ENCODE results near the gene AGBL4.

DNA sequence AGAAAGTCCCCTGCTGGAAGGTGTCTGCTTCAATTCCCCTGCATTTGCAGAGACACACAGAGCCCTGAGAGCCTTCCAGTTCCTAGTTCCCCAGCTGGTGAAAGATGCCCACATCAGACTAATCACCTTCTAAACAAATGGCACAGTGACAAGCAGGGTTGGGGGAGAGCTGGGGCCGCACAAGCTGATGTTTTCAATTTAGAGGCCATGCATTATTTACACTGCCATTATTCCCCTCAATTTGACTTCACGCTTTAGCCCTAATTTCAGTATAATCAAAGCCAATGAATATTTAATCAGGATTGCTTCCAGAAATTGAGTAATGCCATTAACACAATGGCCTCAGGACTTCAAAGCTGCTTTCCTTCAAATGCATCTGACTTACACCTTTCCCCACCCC is 1328.6 kb downstream of the AGBL4 start:
- no peak for TF ChIP-seq POLR2AphosphoS5 (IDR thresholded peaks at IDR 0.05; ENCODE audit: low read depth, low read length)
- TF ChIP-seq, protein P1, sequence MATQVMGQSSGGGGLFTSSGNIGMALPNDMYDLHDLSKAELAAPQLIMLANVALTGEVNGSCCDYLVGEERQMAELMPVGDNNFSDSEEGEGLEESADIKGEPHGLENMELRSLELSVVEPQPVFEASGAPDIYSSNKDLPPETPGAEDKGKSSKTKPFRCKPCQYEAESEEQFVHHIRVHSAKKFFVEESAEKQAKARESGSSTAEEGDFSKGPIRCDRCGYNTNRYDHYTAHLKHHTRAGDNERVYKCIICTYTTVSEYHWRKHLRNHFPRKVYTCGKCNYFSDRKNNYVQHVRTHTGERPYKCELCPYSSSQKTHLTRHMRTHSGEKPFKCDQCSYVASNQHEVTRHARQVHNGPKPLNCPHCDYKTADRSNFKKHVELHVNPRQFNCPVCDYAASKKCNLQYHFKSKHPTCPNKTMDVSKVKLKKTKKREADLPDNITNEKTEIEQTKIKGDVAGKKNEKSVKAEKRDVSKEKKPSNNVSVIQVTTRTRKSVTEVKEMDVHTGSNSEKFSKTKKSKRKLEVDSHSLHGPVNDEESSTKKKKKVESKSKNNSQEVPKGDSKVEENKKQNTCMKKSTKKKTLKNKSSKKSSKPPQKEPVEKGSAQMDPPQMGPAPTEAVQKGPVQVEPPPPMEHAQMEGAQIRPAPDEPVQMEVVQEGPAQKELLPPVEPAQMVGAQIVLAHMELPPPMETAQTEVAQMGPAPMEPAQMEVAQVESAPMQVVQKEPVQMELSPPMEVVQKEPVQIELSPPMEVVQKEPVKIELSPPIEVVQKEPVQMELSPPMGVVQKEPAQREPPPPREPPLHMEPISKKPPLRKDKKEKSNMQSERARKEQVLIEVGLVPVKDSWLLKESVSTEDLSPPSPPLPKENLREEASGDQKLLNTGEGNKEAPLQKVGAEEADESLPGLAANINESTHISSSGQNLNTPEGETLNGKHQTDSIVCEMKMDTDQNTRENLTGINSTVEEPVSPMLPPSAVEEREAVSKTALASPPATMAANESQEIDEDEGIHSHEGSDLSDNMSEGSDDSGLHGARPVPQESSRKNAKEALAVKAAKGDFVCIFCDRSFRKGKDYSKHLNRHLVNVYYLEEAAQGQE (IDR thresholded peaks at IDR 0.05; ENCODE audit: insufficient read depth in 1 of 2, low read depth in 2 of 2, low read length in 2 of 2) = no peak
- no peak for TF ChIP-seq FOXP2 (optimal IDR thresholded peaks at IDR 0.05; ENCODE audit: borderline replicate concordance, extremely low read depth, extremely low read length, insufficient read depth)
- TF ChIP-seq SIN3A (IDR thresholded peaks at IDR 0.05; ENCODE audit: borderline replicate concordance, insufficient read depth, low read length) = no peak
- TF ChIP-seq TAF1 (IDR thresholded peaks at IDR 0.05; ENCODE audit: borderline replicate concordance, insufficient read depth, low read length) = no peak
